Measurements from ENCODE around the gene ADGB.
"Not testable (repeated sequence)": the region's sequence is repeated elsewhere in the genome, so short reads cannot be mapped to it uniquely, and the experiment has no call there.

Gene ADGB

GRCh38 chr6:146827216-146827928, 228.6 kb downstream of the ADGB start:
- no peak for DNase-seq

GRCh38 chr6:146829792-146830565, 231.2 kb downstream of the ADGB start:
- no peak for DNase-seq

- DNase-seq, result no peak
Observed at GRCh38 chr6:146833157-146833556, 234.4 kb downstream of the ADGB start.

DNA sequence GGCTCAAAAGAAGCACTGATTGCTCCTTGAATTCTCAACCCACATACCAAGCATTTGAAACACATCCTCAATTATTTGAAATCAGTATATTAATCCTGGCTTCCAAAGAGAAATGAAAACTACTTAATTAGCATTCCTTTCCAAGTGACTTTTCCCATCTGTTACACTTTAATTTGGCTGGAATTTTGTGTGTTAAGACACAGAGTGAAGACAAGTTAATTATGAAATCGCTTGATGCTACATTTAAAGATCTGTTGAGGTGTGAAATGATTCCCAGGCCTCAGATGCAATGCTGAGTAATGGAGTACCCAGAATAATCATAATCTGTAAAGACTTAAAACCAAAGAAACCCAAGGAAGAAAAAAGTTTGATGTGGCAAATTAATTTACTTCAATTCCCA, 241.4 kb downstream of the ADGB start:
- DNase-seq, result no peak

GRCh38 chr6:146840641-146841040, 241.9 kb downstream of the ADGB start:
- no peak for DNase-seq

DNA sequence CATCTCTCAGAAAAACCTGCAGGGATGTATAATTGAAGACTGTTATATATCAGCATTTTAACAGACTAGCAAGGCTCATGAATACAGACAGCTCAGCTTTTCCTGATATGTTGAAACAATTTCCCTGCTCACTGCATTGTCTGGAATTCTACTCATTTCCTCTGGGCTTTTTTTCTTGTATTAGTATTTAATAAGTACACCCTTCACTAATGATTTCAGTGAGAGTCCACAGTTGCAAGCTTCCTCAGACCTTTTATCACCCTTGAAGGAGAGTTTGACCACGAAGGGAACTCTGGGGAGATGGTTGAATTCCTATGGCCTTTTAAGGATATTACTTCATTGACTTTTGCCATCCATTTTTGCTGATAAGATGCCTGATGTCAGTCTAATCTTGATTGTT, 248.7 kb downstream of the ADGB start:
- no peak for DNase-seq

GRCh38 chr6:146850238-146850896, 251.6 kb downstream of the ADGB start:
- no peak for DNase-seq

- DNase-seq, result no peak
Observed at GRCh38 chr6:146850981-146851380, 252.2 kb downstream of the ADGB start.

- no peak for DNase-seq
Observed at GRCh38 chr6:146851837-146852236, 253.1 kb downstream of the ADGB start.

DNA sequence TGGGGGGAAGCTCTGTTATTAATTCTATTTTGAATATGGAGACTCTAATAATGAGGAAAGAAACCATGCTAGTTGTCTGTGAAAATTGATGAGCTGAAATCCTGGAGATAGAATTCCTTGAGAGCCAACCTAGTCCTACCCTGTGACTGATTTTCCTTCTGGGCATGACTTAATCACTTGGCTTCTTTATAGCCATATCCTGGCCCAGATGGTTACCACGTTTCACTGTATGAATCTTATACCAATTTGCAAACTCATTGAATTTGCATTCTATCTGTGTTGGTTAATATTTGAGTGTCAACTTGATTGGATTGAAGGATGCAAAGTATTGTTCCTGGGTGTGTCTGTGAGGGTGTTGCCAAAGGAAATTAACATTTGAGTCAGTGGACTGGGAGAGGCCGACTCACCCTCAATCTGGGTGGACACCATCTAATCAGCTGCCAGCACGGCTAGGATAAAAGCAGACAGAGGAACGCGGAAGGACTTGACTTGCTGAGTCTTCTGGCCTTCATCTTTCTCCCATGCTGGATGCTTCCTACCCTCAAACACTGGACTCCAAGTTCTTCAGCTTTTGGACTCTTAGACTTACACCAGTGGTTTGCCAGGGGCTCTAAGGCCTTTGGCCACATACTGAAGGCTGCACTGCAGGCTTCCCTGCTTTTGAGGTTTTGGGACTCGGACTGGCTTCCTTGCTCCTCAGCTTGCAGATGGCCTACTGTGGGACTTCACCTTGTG, 255.9 kb downstream of the ADGB start:
- DNase-seq, result not testable (repeated sequence)

GRCh38 chr6:146855889-146856288, 257.1 kb downstream of the ADGB start:
- DNase-seq, result no peak

DNA sequence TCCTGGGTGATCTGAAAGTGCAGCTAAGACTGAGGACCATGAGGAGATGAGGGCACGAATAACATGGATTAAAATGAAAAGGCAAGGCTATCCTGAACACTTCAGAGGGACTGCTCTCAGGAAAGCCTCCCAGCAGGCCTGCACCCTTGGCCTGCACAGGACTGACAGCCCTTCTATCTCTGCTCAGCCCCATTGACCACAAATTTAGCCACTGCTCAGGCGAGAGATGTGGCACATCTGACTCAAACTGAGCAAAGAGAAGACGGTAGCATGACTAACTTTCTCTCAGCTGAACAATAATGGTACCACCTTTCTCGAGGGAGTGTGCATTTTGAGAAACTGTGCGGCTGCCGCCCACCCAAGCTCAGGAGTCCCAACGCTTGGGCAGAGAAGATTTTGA, 257.5 kb downstream of the ADGB start:
- no peak for DNase-seq

GRCh38 chr6:146857180-146857979, 258.6 kb downstream of the ADGB start:
- DNase-seq, result peak; percentile 88 to 95 (median 89)

GRCh38 chr6:146857980-146858347, 259.2 kb downstream of the ADGB start:
- DNase-seq, result peak; percentile 44 to 94 (median 88)

- DNase-seq, result no peak
Observed at GRCh38 chr6:146859206-146859605, 260.4 kb downstream of the ADGB start.

GRCh38 chr6:146859795-146860495, 261.2 kb downstream of the ADGB start:
- no peak for DNase-seq

- DNase-seq, result no peak
Observed at GRCh38 chr6:146860583-146860982, 261.8 kb downstream of the ADGB start.

DNA sequence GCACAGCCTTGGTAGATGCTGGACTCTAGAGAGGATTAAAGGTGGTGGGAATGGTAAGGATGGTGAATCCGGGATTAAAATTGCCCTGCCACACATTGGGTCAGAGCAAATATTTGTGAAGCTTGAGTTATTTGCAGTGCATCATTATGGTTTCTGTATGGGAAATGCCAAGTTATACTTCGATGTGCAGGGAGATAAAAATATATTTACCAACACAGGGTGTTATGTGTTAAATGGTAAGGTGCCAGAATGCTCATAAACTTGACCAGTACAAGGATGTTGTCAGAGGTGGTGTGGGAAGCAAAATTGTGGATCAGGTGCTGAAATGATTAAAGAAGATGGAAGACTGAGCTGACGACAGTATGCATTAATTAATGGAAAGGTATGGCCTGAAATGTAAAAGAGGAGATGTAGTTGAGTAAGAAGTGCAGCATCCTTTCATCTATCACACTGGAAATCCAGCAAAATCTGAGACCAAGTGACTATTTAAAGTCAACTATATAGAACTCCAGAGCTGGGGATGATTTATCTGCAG, 262.3 kb downstream of the ADGB start:
- no peak for DNase-seq

- no peak for DNase-seq
Observed at GRCh38 chr6:146861716-146862115, 262.9 kb downstream of the ADGB start.

- DNase-seq, result no peak
Observed at GRCh38 chr6:146862508-146862919, 263.7 kb downstream of the ADGB start.

DNA sequence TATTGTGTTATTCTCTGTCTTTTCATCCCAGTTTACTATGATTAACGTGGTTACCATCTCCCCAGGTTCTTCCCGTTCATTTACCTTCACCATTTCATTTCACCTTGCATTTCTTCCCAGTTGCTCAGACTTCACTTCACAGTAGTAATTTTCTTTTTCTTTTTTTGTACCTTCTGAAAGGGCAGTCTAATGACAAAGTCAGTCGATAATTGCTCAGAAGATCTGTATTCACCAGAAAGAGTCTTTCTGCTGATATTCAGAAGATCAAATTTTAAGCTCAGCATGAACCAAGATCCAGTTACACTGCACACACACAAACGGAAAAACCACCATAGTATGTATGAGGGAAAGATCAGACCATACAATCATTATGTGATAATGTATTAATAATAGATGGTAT, 265.5 kb downstream of the ADGB start:
- peak in 1 of 3 experiments; percentile 13 for DNase-seq

All from NCI-H1417 (cell line).